ENCODE data around the gene KCNJ11. TPM values are rescaled to one million over a fixed set of nuclear protein-coding genes. Genes with fewer than 3 reads are reported as not detected.

The KCNJ11 gene
- total and polyA plus RNA-seq, 2 of the 13 experiments (the other 11 are each of a cell fraction or from before 2014, with no cell fraction given) = 0.38 to 1.6 TPM

GRCh38 chr11:17351510-17352176 lies 36.8 kb downstream of the KCNJ11 start, which contains the start of gene NCR3LG1 (continued):
- TF ChIP-seq THAP11 (CRISPR knock-in tag; IDR thresholded peaks at IDR 0.05) (peak; percentile 53; the same call in 1 of the 2 replicates), SIN3A (IDR thresholded peaks at IDR 0.05; ENCODE audit: borderline replicate concordance, low read depth, low read length) (peak; percentile 69; the same call in 1 of the 2 replicates), ZNF530 (CRISPR knock-in tag; IDR thresholded peaks at IDR 0.05; ENCODE audit: low read depth) (no peak), DPF2 (CRISPR knock-in tag; IDR thresholded peaks at IDR 0.05; ENCODE audit: borderline replicate concordance, low read depth) (no peak), DZIP1 (CRISPR knock-in tag; IDR thresholded peaks at IDR 0.05) (no peak), NFIC (IDR thresholded peaks at IDR 0.05; ENCODE audit: low read length) (no peak), ZNF674 (CRISPR knock-in tag; IDR thresholded peaks at IDR 0.05; ENCODE audit: low read depth) (no peak), RXRB (CRISPR knock-in tag; IDR thresholded peaks at IDR 0.05; ENCODE audit: borderline replicate concordance) (0 out of 2 replicates have a peak, but pooled peaks have one; percentile 29), KLF6 (CRISPR knock-in tag; IDR thresholded peaks at IDR 0.05) (peak; percentile 42; the same call in 1 of the 2 replicates), NFYC (CRISPR knock-in tag; IDR thresholded peaks at IDR 0.05) (0 out of 2 replicates have a peak, but pooled peaks have one; percentile 21), ZNF337 (CRISPR knock-in tag; IDR thresholded peaks at IDR 0.05; ENCODE audit: borderline replicate concordance, low read depth) (no peak), AHR (CRISPR knock-in tag; IDR thresholded peaks at IDR 0.05) (peak; percentile 86; the same call in 1 of the 2 replicates), ISL2 (CRISPR knock-in tag; IDR thresholded peaks at IDR 0.05) (0 out of 2 replicates have a peak, but pooled peaks have one; percentile 43), ZNF776 (CRISPR knock-in tag; IDR thresholded peaks at IDR 0.05) (peak; percentile 65; the same call in 1 of the 2 replicates), HOXA3 (CRISPR knock-in tag; IDR thresholded peaks at IDR 0.05) (peak; percentile 87), PLSCR1 (CRISPR knock-in tag; IDR thresholded peaks at IDR 0.05; ENCODE audit: borderline replicate concordance) (peak; percentile 49; the same call in 1 of the 2 replicates), ZNF12 (CRISPR knock-in tag; IDR thresholded peaks at IDR 0.05) (peak; percentile 21; the same call in 1 of the 2 replicates), ZNF7 (CRISPR knock-in tag; IDR thresholded peaks at IDR 0.05) (0 out of 2 replicates have a peak, but pooled peaks have one; percentile 7), ETV5 (CRISPR knock-in tag; IDR thresholded peaks at IDR 0.05; ENCODE audit: borderline replicate concordance) (peak; percentile 81)
- TF ChIP-seq, protein P1, sequence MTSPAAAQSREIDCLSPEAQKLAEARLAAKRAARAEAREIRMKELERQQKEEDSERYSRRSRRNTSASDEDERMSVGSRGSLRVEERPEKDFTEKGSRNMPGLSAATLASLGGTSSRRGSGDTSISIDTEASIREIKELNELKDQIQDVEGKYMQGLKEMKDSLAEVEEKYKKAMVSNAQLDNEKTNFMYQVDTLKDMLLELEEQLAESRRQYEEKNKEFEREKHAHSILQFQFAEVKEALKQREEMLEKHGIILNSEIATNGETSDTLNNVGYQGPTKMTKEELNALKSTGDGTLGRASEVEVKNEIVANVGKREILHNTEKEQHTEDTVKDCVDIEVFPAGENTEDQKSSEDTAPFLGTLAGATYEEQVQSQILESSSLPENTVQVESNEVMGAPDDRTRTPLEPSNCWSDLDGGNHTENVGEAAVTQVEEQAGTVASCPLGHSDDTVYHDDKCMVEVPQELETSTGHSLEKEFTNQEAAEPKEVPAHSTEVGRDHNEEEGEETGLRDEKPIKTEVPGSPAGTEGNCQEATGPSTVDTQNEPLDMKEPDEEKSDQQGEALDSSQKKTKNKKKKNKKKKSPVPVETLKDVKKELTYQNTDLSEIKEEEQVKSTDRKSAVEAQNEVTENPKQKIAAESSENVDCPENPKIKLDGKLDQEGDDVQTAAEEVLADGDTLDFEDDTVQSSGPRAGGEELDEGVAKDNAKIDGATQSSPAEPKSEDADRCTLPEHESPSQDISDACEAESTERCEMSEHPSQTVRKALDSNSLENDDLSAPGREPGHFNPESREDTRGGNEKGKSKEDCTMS (CRISPR knock-in tag; conservative IDR thresholded peaks at IDR 0.05) = no peak
- TF ChIP-seq, protein P2, sequence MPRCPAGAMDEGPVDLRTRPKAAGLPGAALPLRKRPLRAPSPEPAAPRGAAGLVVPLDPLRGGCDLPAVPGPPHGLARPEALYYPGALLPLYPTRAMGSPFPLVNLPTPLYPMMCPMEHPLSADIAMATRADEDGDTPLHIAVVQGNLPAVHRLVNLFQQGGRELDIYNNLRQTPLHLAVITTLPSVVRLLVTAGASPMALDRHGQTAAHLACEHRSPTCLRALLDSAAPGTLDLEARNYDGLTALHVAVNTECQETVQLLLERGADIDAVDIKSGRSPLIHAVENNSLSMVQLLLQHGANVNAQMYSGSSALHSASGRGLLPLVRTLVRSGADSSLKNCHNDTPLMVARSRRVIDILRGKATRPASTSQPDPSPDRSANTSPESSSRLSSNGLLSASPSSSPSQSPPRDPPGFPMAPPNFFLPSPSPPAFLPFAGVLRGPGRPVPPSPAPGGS (CRISPR knock-in tag; IDR thresholded peaks at IDR 0.05) = peak; percentile 65; the same call in 1 of the 2 replicates
